ENCODE measurements around the gene STXBP5L.
"Not testable (repeated sequence)": the region's sequence is repeated elsewhere in the genome, so short reads cannot be mapped to it uniquely, and the experiment has no call there.

STXBP5L gene

DNA sequence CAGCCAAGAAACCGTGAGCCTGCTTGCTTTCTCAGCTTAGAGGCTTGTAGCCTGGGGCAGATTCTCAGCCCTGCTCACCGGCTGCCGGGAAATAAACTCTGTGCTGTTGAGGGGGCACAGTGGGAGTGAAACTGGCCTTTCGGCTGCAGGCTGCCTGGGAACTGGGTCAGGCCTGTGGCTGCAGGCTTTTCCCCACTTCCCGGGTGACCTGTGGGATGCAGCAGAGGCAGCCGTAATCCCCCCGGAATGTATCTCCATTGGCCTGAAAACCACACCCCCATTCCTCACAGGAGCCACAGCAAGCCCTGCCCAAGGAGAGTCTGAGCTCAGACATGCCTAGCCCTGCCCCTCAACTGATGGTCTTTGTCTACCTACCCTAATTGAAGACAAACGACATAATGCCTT is 110.9 kb downstream of the STXBP5L start:
- DNase-seq (ENCODE audit: low read depth in 2 of 2) = no peak

DNA sequence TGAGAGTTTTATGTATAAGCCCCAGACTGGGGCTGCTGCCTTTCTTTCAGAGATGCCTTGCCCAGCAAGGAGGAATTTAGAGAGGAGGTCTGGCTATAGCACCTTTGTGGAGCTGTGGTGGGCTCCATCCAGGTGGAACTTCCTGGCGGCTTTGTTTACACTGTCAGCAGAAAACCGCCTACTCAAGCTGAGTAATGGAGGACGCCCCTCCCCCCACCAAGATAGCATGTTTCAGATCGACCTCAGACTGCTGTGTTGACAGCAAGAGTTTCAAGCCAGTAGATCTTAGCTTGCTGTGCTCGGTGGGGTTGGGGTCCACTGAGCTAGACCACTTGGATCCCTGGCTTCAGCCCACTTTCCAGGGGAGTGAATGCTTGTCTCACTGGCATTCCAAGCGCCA is 155.6 kb downstream of the STXBP5L start:
- no peak for DNase-seq (ENCODE audit: low read depth in 2 of 2)

DNA sequence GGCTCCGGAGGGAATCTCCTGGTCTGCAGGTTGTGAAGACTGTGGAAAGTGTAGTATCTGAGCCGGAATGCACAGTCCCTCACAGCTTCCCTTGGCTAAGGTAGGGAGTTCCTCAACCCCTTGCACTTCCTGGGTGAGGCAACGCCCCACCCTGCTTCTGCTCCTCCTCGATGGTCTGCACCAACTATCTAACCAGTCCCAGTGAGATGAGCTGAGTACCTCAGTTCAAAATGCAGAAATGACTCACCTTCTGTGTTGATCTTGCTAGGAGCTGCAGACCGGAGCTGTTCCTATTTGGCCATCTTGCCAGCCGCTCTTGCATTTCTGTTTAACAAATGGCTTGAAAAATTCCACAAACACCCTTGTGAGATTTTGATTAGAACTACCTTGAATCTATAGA is 156.1 kb downstream of the STXBP5L start:
- no peak for DNase-seq (ENCODE audit: low read depth in 2 of 2)

DNA sequence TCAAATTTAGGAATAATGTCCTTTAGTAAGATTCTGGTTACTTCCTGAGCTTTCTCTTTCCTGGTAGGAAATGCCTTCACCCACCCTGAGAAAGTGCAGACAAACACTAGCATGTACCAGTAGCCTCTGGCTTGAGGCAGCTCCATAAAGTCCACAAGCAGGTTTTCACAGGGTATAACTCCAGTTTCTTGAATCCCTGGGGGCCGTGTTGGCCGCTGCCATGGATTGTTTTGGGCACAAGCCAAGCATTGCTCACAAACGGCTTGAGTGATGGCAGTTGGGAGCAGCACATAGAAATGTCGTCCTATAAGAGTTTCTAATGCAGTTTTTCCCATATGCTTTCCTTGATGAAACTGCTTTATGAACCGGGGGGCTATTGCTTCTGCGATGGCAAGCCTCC is 164.1 kb downstream of the STXBP5L start:
- DNase-seq (ENCODE audit: low read depth in 2 of 2) = no peak

DNA sequence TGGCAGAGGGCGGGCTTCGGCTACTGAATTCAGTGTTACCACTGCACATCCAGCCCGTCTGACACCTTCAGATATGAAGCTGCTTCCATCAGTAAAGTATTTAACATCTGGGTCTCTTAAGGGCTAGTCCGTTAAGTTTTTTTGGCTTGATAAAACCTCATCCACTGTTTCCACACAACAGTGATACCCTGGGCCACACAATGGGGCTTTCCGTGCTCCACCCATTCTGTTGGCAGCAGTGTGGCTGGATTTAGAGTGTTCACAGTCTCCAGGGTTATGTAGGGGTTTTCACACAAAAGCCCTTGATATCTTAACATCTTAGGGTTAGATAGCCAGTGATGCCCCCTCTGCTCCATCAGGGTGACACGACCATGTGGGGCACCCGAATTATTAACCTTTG is 165.0 kb downstream of the STXBP5L start:
- DNase-seq (ENCODE audit: low read depth in 2 of 2) = no peak

DNA sequence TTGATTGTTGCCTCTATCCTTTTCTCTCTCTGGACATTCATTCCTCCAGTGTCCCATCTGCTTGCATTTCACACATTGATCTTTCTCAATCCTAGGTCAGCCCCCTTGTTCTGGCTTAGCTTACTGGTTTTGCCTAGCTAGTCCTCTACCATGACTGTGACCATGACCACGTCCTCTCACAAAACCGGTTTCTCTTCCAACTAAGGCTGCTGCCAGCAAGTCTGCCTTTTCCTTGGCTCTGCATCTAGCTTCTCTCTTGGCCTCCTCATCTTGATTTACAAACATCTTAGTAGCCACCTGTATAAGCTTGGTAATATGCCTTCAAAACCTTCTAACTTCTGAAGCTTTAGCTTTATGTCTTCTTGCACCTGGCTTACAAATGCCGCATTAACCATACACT is 167.2 kb downstream of the STXBP5L start:
- no peak for DNase-seq (ENCODE audit: low read depth in 2 of 2)

DNA sequence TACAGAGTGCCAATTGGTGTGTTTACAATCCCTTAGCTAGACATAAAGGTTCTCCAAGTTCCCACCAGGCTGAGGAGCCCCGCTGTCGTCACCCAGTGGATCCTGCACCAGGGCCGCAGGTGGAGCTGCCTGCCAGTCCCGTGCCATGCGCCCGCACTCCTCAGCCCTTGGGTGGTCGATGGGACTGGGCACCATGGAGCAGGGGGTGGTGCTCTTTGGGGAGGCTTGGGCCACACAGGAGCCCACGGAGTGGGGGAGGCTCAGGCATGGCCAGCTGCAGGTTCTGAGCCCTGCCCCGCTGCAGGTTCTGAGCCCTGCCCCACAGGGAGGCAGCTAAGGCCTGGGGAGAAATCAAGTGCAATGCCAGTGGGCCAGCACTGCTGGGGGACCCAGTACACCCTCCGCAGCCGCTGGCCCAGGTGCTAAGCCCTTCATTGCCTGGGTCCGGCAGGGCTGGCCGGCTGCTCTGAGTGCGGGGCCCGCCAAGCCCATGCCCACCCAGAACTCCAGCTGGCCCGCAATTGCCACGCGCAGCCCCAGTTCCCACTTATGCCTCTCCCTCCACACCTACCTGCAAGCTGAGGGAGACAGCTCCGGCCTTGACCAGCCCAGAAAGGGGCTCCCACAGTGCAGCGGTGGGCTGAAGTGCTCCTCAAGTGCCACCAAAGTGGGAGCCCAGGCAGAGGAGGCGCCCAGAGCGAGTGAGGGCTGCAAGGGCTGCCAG is 170.5 kb downstream of the STXBP5L start:
- not testable (repeated sequence) for DNase-seq (ENCODE audit: low read depth in 2 of 2)

DNA sequence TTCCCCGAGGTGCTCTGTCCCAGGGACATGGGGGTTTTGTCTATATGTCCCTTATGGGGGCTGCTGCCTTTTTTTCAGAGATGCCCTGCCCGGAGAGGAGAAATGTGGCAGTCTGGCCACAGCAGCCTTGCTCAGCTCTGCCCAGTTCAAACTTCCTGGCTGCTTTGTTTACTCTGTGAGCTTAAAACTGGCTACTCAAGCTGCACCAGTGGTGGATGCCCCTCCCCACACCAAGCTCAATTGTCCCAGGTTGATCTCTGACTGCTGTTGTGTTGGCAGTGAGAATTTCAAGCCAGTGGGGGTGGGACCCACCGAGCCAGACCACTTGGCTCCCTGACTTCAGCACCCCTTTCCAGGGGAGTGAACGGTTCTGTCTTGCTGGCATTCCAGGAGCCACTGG is 188.9 kb downstream of the STXBP5L start:
- no peak for DNase-seq (ENCODE audit: low read depth in 2 of 2)

DNA sequence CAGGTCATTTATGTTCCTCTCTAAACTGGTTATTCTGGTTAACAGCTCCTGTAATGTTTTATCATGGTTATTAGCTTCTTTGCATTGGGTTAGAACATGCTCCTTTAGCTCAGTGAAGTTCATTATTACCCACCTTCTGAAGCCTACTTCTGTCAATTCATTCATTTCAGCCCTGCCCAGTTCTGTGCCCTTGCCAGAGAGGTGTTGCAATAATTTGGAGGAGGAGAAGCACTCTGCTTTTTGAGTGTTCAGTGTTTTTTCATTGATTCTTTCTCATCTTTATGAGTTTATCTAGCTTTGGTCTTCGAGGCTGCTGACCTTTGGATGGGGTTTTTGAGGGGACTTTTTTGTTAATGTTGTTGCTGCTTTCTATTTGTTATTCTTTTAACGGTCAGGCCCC is 203.1 kb downstream of the STXBP5L start:
- DNase-seq (ENCODE audit: low read depth in 2 of 2) = not testable (repeated sequence)

DNA sequence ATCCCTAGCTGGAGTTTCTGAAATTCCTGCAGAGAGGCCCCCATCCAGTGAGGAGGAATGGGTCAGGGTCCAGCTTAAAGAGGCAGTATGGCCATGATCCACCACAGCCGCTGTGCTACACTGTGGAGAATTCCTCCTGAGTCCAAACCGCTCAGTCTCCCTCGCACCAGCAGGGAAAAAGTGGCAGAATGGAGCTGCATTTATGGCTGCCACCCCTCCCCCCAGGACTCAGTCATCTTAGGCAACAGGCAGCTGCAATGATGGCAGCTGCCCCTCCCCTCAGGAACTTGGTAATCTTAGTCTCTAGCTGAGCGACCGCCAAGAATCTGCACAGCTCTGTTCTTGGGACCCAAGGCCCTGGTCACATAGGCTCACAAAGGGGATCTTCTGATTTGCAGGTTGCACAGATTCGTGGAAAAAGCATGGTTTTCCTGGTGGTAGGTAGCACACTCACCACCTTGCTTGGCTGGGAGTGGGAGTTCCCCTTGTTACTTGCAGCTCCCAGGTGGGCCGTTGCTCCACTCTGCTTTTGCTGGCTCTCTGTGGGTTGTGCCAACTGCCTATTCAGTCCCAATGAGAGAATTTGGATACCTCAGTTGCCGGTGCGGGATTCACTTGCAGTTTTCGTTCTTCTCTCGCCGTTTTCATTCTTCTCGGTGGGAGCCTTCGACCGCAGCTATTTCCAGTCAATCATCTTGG is 204.1 kb downstream of the STXBP5L start:
- DNase-seq (ENCODE audit: low read depth in 2 of 2) = no peak

DNA sequence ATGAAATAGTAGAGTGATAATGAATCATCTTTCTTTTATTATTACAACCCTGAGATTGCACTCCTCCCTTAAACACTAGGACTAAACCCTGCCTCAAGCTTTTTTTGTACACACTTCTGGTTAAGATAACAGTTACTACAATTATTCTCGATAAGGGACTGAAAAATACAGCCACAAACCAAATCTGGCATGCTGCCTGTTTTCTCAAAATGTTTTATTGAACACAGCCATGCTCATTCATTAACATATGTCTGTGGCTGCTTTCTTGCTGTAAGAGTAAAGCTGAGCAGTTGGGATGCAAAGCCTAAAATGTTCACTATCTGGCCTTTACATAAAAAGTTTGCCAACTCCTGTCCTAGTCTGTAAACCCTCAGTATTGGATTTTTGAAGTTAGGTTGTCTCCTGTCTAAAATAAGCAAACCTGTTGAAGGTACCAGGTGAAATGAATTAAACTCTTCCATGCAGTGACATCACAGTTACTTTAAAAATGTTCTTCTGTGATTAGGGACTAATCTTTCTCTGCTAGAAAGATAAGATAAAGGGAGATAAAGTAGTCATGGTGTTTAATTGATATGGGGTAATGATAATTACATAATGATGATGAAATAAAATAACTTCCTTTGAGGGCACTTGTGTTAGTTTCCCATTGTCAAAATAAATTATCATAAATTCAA is 218.2 kb downstream of the STXBP5L start:
- DNase-seq (ENCODE audit: low read depth in 2 of 2) = no peak

DNA sequence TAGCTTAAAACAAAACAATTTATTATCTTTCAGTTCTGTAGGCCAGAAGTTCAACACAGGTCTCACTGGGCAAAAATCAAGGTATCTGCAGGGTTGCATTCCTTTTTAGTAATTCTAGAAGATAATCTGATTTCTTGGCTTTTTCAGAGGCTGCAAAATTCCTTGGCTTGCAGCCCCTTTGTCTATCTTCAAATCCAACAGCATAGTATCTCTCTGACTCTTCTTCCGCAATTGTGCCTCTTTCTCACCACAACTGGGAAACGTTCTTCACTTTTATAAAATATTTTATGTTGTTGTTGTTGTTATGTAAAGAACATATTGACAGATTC is 218.7 kb downstream of the STXBP5L start:
- no peak for DNase-seq (ENCODE audit: low read depth in 2 of 2)

DNA sequence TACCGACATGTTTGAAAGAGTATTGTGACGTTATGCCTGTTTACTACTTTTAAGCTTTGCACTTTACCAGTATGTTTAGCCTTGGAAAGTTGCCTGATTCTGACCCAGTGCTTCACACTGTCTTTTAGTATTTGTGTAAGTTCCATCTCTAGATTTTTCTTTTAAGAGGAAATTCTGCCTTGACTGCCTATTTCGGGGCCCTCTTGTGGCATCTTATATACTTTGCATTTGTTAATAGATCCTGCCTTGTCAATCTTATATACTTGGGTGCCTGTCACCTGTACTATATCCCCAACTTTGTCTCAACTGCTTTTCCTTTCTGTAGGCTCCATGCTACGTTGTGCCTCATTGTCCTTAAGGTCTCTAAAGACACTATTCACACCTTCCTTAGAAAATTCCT is 244.6 kb downstream of the STXBP5L start:
- no peak for DNase-seq (ENCODE audit: low read depth in 2 of 2)

DNA sequence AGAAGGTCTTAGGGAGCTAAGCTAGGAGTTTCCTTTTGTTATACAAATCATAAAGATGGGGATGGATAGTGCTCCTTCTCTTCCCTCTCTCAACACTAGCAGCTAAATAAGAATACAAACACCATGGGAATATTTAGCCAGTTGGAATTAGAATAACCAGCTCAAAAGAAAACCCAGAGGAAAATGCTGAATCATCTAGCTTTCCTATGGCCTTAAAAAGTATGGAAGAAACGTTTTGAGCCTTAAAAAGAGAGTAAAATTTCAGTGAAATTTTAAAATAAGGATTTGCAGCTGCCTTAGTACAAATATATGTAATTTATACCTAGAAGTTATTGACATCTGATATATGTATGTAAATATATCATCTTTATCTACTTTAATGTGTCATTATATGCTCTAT is 245.8 kb downstream of the STXBP5L start:
- no peak for DNase-seq (ENCODE audit: low read depth in 2 of 2)

DNA sequence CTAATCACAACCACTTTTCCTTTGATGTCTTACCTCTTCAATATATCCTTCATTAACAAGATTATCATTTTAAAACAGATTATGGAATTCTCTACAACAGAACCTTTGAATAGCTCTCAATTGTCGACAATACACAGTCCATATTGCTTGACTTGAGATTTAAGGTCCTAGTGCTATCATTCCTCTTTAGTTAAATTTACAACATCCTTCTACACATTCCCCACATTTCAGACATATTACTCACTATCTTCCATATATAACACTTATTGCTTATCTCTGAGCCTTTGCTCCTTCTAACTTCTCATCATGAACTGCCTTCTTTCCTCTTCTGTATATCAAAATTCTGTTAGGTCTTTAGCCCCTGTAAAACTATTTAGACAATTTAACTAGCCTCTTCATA is 247.0 kb downstream of the STXBP5L start:
- DNase-seq (ENCODE audit: low read depth in 2 of 2) = no peak

DNA sequence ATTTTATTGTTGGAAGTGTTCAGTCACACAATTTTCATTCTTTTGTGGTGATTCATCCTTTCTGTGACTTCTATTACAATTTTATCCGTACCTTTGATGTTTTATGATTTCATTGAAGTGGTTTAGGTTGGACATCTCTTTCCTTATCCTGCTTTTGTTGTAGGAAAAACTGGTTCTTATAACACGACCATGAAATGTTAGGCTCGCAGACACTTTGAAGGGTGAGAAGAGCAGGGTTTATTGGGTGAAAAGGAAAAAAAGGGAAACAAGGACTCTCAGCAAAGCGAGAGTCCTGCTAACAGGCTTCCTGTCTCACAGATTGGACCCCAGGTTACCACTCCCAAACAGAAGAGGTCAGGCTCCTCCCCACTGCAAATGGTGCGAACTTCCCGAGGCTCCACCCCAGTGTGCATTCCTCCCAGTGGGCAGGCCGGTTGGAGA is 257.4 kb downstream of the STXBP5L start:
- DNase-seq (ENCODE audit: low read depth in 2 of 2) = no peak

DNA sequence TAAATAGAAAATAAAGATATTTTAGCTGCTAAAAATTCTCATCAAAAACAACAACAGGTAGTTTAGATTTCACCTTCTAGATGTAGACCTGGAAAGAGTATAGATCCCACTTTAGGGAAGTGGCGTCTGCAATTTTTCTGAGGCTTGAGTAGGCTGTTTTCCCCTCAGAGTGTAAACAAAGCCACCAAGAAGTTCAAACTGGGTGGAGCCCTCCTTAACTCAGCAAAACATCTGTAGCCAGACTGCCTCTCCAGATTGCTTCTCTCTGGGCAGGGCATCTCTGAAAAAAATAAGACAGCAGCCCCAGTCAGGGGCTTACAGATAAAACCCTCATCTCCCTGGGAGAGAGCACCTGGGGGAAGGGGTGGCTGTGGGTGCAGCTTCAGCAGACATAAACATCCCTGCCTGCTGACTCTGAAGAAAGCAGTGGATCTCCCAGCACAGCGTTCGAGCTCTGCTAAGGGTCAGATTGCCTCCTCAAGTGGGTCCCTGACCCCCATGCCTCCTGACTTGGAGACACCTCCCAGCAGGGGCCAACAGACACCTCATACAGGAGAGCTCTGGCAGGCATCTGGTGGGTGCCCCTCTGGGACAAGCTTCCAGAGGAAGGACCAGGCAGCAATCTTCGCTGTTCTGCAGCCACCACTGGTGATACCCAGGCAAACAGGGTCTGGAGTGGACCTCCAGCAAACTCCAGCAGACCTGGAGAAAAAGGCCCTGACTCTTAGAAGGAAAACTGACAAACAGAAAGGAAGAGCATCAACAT is 259.6 kb downstream of the STXBP5L start:
- DNase-seq (ENCODE audit: low read depth in 2 of 2) = no peak

DNA sequence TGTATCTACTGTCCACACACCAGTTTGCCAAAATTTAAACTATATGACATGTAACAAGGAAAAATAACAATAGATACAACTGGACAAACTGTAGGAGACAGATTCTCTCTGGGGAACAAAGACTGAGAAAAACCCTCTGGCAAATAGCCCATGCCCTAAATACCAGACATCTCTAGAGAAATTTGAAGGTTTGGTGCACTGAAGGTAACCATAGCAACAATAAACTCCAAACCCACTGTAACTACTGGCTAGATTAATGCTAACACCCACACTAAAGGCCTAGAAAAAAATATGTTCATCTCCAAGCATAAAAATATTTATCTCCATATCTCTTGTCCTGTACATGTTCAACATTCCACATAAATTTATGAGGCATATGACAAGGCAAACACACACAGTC is 267.1 kb downstream of the STXBP5L start:
- DNase-seq (ENCODE audit: low read depth in 2 of 2) = no peak

DNA sequence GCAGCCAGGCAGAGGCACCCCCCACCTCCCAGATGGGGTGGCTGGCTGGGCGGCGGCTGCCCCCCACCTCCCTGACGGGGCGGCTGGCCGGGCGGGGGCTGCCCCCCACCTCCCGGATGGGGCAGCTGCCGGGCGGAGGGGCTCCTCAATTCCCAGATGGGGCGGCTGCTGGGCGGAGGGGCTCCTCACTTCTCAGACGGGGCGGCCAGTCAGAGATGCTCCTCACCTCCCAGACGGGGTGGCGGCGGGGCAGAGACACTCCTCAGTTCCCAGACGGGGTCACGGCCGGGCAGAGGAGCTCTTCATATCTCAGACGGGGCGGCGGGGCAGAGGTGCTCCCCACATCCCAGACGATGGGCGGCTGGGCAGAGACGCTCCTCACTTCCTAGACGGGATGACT is 282.6 kb downstream of the STXBP5L start:
- not testable (repeated sequence) for DNase-seq (ENCODE audit: low read depth in 2 of 2)

DNA sequence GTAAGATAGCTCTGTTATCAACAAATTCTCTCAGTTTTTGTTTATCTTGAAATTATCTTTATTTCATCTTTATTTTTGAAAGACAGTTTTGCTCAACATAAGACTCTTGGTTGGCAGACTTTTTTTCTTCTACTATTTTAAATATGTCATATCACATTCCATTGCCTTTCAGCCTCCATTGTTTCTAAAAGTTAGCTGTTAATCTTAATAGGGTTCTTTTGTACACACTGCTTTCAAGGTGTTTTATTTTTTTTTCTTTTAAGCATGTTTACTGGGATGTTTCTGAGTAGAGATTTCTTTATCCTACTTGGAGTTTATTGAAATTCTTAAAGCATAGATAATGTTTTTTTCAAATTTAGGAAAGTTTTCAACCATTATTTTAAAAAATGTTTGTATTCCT is 294.6 kb downstream of the STXBP5L start:
- no peak for DNase-seq (ENCODE audit: low read depth in 2 of 2)

DNA sequence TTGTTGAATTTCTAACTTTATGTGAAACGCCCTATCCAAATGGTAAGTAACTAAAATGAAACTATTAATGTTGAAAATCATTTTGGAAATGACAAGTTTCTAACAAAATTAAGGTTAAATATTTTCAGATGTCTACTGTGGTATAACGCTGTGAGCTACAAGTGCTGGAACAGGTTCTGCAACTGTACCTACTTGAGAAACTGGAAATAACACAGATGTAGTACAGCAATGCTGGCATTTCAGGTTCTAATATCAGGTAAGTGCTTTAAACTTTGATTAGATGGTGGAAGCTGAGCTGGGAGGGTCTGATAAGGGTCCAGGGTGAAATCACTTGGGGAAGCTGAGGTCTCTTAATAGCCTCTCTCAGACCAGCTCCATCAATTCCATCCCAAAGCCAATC is 315.1 kb downstream of the STXBP5L start:
- no peak for DNase-seq (ENCODE audit: low read depth in 2 of 2)

DNA sequence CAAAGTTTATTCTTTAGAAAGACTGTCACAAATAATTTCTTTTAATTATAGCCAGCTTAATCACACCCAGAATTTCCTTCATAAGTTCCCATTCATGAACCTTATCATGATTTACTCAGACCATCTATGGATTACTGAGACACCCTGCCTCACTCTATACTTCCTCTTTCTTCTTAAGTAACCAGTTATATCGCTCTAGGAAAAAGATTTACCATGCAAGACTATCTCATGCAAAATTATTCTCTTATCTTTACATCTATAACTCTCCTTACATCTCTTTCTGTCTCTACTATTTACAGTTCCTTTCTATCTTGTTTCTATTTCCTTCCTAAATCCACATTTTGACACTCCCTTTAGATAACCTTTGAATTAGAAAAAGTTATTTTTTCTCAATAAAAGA is 321.0 kb downstream of the STXBP5L start:
- no peak for DNase-seq (ENCODE audit: low read depth in 2 of 2)

All from stimulated activated CD4-positive, alpha-beta T cell treated with anti-CD3 and anti-CD28 coated beads, Interleukin-12 subunit alpha, Interleukin-12 subunit beta, amount 100 ng/mL, for 24 hours (primary cell).